HG03521 (cell line): ENCODE measurements around the gene AUH.

Experiments used
- ATAC-seq: cut with Tn5 transposase; IDR thresholded peaks from one replicate; pipeline ENCODE4 v1.9.1; 2021; ENCODE audit warnings: mild to moderate bottlenecking, moderate library complexity; ENCODE audit not compliant: unreplicated experiment

Gene AUH

DNA sequence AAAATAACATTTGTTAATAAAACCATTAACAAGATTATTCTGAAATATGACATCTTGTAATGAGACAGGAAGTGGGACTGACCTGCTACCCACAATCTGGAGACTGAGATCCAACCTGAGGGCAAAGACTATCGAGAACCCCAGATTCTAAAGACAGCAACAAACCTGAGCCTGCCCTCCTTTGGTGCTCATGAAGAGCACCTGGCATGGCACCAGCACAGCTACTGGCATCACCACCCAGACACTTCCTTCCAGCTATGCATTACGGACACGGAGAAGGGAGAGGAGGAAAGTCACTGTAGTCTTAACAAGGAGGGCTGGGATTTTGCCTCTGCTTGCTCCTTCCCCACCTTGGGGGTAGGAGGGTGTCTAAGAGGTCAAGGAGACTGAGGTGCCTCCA, 105.5 kb downstream of the AUH start:
- no peak for ATAC-seq

DNA sequence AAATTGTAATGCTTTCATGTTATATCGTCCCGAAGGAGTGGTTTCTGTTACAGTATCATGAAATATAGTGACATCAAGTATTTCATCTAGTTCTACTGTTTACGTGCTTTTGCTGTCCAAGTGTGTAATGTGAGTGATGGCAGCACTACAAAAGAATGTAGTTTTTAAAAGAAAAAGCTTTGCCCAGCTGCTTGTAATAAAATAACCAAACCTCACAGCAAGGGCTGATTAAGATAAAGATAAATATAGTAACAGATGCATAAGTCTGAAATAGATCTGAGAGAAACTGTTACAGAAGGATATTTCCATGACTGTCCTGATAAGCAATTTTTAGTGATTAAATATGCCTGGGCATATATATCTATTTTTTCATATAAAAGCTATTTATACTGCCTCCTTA, 106.4 kb downstream of the AUH start:
- ATAC-seq = no peak

GRCh38 chr9:91253488-91253887, 108.2 kb downstream of the AUH start:
- ATAC-seq = no peak

DNA sequence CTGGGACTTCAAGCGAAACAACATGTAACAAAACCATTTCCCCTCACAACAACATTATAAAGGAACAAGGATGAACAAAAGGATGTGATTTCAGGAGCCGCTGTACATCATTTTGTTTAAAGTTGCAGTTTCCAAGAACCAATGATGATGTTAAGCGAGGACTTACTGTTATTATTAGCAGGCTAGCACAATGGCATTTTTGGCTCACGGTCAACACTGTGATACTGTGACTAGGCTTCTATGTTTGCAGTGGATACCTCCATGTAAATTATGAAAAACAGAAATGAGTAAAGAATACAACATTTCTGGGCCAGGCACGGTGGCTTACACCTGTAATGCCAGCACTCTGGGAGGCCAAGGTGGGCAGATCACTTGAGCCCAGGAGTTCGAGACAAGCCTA, 113.0 kb downstream of the AUH start:
- ATAC-seq = no peak

DNA sequence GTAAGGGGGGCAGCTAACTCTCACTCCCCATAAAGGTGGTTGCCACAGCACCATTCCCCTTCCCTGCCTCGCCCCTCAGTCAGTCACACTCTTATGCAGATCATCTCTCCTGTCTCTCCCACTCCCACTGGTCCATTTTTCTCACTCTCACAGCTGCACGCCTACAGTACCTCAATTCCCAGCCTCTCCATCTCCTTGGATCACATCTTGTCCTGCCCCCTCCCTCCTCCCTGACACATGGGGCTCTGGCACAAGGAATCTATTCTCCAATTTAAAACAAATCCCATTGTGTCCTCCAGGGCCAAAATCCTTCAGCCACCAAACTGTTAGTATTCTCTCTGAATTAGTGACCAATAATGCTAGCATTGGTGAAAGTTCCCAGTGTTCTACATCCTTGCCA, 114.4 kb downstream of the AUH start:
- no peak for ATAC-seq

GRCh38 chr9:91246846-91247245, 114.9 kb downstream of the AUH start:
- no peak for ATAC-seq

DNA sequence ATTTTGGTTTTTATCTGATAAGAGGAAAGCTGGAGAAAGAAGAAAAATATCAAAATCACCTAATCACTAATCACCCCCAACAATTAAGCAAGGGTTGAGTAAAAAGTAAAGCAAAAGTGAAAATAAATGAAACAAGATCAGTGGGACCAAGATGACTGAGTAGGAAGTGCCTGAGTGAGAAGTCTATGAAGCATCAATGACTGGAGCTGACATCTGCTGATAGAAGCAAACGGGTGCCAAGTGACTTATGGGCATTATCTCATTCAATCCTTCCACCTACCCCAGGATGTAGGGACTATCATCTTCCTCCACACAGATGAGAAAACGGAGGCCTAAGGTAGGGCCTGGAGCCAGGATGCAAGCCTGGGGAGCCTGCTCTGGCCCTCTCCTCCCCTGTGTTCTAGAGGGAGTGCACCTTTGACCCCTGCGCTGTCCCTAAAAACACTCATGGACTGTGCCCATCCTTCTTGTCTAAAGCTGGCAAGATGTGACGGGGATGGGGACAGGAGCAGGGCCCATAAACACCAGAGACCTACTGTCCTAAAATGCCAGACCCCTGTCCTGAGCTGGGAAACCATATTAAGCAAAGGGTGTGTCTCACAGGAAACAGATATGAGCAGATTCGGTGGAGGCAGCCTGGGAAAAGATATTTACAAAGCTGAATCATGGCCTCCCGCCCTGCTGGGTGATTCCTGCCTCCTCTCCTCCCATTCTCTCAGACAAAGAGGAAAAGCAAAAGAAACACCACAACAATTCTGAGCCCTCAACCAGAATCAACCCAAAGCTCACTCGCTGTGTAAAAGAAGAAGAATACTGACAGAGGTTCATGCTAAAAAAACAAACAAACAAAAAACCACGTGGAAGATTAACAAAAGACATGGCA, 116.0 kb downstream of the AUH start:
- ATAC-seq = no peak

GRCh38 chr9:91243029-91243428, 118.7 kb downstream of the AUH start:
- no peak for ATAC-seq

DNA sequence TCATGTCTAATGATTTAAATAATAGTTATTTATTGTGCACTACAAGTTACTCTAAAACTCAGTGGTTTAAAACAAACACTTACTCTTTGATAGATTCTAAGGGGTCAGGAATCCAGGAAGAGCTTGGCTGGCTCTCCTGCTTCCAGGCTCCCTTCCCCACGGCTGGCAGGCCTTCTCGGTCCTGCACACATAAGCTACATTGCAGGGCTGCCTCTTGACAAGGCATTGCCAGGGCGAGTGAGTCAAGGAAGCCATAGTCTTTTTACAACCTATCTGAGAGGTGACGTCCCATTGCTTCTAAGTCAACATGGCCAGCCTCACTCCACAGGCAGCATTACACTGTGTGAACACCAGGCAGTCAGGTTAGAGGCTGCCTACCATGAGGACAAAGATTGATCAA, 119.8 kb downstream of the AUH start:
- ATAC-seq = no peak

DNA sequence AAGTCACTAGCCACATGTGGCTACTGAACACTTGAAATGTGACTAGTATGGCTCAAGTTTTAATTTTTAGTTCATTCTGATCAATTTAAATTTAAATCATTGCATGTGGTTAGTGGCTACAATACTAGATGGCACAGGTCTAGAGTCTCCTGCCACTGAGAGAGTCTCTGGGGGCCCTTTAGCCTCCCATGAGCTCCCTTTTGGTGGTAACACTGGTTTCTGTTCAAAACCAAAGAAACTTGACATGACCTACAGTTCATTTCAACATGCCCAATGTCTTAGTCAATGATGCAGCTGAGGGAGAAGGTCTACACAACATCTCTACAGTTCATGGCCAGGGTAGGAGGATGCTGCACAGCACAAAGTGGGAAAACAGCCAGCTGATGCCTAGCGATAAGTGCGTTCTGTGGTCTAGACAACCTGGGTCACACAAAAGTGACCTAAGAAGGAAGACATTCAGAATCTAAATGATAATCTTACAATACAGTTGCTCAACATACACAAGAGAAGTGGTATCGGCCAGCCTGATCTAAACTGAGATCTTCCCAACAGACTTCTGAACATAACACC, 121.0 kb downstream of the AUH start:
- no peak for ATAC-seq

GRCh38 chr9:91239367-91240111, 122.2 kb downstream of the AUH start:
- no peak for ATAC-seq

GRCh38 chr9:91234523-91234922, 127.2 kb downstream of the AUH start:
- ATAC-seq = no peak

DNA sequence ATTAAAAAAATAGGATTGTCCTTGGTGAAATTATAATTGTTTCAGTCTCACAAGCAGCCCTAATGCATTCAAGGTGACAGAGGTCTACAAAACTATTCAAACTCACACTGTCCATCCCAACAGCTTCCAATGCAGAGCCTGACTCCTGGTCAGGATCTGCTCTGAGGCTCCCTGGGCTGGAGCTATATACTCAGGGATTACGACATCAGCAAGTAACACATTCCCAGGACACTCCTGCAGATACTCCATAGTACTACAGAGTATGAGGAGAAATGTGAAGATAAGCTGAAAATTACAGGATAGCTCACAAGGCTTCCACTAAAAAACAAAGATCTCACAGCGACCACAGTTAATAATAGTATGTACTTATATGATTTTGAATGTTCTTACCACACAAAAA, 130.1 kb downstream of the AUH start:
- no peak for ATAC-seq

DNA sequence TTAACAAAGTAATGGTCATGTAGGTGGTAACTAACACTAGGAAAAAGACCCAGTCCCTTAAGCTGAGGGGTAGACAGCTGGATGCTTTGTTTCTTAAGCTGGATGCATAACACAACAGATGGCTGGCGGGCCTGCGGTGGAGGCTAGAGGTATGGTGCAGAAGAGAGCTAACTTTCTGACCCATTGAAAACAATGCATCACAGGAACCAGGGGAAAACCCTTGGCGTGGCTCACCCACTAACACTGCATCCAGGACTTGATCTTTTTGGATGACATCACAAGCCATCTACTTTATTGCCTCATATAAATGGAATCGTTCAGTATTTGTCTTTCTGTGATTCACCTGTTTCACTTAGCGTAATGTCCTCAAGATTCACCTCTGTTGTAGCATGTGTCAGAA, 138.7 kb downstream of the AUH start:
- no peak for ATAC-seq

DNA sequence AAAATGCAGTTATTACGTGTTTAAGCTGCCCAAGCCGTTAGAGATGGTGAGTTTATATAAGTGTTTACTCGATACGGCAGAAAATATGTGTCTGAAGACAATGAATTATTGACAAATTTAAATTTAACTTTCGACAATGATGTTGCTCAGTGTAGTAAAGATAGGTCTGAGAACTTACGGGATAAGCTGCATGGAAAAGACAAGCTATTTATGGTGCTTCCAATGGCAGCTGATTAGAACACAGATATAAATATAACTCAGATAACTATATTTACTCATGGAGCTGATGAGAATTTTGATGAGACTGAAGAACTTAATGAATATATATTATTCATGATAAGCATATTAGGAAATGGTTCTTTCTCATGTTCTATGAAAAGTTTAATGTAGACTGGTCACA, 139.3 kb downstream of the AUH start:
- no peak for ATAC-seq

- no peak for ATAC-seq
Measured at GRCh38 chr9:91221332-91221731, 140.4 kb downstream of the AUH start.

DNA sequence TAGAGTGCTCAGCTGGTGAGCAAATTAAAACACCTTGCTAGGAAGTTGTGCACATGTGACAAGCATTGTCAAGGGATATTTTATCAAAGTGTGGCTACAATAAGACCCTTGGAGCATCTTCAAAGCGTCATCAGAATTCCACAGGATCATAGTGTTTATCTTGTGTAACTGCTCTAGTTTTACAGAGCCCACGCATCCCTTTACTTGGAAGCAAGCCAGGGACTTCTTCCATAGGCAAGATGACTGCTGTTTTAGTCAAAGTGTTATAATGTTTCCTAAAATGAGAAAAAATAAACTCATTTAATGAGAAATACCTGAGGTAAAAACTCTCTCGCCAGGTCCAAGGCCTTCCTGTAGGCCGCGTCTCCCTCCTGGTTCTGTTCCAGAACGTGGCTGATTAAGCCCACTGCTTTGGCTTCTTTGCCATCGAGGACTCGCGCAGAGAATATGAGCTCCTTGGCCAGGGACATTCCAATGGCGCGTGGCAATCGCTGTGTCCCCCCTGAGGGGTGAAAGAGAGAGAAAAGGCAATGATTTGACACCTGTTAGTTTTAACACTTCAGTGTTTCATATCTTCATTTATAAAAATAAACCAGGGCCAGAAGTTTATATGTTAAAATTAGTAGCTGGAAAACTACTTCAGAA, 141.1 kb downstream of the AUH start:
- ATAC-seq = no peak

- ATAC-seq = no peak
Measured at GRCh38 chr9:91220021-91220420, 141.7 kb downstream of the AUH start.

DNA sequence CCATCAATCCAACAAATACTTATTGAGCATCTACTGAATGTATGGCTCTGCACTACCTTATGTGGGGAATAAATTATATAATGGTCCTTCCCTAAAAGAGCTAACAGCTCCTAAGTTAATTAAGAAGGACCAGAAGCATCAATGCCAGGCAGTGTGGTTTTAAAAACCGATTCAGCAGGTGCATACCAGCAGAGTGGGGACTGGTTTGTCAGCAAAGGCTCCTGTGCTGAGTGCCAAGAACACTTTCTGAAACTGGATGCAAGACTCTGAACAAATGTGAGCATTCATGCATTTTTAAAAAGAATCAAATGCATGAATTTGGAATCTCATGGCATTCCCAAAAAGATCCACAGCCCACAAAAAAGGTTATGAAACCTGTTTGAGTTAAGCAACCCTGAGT, 142.2 kb downstream of the AUH start:
- ATAC-seq = no peak

GRCh38 chr9:91217388-91217787, 144.3 kb downstream of the AUH start:
- ATAC-seq = no peak

DNA sequence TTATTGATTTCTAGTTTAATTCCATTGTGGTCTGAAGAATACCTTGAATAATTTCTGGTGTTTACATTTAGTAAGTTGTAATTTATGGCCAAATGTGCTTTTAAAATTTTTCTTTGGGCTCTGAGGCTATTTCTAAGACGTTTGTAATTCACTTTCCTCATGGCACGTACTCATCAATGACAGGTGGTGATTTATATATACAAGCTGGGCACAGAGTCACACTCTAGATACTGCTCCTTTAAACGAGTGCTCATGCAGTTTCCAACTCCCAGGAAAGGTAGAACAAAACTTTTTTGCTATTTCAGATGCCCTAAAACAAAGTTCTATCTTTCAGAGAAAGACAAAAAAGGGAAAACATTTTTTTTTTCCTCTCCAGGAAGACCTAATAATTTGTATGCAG, 146.9 kb downstream of the AUH start:
- ATAC-seq = no peak

GRCh38 chr9:91214086-91214485, 147.6 kb downstream of the AUH start:
- ATAC-seq = no peak
